ENCODE measurements around the gene BEND3. TPM values are rescaled to one million over a fixed set of nuclear protein-coding genes. Genes with fewer than 3 reads are reported as not detected.

The BEND3 gene
- polyA plus RNA-seq, 2 of the 4 experiments (the other 2 are of a cell fraction), result 2.2 to 2.3 TPM

DNA sequence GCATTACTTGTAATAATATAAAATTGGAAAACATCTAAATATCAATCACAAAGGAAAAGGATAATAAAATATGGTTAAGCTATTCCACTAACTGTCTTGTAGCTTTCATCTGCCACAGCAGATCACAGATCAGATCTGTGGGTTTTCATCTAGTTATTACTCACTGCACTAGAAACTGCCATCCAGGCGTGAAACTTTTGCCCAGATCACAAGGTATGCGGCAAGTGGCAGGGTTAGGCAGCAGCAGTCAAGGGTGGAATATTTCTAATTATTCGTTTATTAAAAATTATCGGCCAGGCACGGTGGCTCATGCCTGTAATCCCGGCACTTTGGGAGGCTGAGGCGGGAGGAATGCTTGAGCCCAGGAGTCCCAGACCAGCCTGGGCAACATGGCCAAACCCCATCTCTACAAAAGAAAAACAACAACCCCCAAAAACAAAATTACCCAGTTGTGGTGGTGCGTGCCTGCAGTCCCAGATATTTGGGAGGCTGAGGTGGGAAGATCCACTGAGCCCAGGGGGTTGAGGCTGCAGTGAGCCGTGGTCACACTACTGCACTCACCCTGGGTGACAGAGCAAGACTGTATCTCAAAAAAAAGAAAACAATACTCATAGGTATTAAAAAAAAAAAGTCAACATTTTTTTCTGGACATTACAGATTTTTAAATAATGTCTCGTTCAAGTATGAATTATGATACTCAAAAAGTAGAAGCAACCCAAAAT is 32.1 kb downstream of the BEND3 start:
- ChIA-PET CTCF (interaction anchor here (0.6 to 0.9 kb wide), 3 partner anchors 26 to 31 kb away, joined by 3 to 5 read pairs (median 3); no protein-coding TSS in a partner anchor), POLR2A (no interaction called here)
- FAIRE-seq (no peak), DNase-seq (ENCODE audit: low read depth in 1 of 2, low spot score in 1 of 2) (no peak), ATAC-seq (no peak)
- Histone ChIP-seq H3K27ac (no peak overlapping the region), H3K4me3 (no peak overlapping the region), H3K9me3 (no peaks in the 10 kb centered on the region), H3K4me1 (no peaks in the 10 kb centered on the region), H3K4me2 (no peak overlapping the region)
- WGBS (ENCODE audit: missing lambda C conversion rate), result 93% methylated on average over 10 of the region's 10 CpGs
- no peak for TF ChIP-seq BHLHE40 (IDR thresholded peaks at IDR 0.05; ENCODE audit: low read depth, low read length)
- TF ChIP-seq JUNB (IDR thresholded peaks at IDR 0.05), result no peak
- TF ChIP-seq, protein P1, sequence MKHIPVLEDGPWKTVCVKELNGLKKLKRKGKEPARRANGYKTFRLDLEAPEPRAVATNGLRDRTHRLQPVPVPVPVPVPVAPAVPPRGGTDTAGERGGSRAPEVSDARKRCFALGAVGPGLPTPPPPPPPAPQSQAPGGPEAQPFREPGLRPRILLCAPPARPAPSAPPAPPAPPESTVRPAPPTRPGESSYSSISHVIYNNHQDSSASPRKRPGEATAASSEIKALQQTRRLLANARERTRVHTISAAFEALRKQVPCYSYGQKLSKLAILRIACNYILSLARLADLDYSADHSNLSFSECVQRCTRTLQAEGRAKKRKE (CRISPR knock-in tag; IDR thresholded peaks at IDR 0.05; ENCODE audit: low read depth), result no peak
- TF ChIP-seq HOXB5 (CRISPR knock-in tag; IDR thresholded peaks at IDR 0.05), result no peak
- TF ChIP-seq SREBF2 (IDR thresholded peaks at IDR 0.05), result no peak
- no peak for TF ChIP-seq EP300 (IDR thresholded peaks at IDR 0.05)
- TF ChIP-seq NFE2L2 (conservative IDR thresholded peaks at IDR 0.05; ENCODE audit: low read length), result no peak
- TF ChIP-seq CEBPB (IDR thresholded peaks at IDR 0.05), result no peak

DNA sequence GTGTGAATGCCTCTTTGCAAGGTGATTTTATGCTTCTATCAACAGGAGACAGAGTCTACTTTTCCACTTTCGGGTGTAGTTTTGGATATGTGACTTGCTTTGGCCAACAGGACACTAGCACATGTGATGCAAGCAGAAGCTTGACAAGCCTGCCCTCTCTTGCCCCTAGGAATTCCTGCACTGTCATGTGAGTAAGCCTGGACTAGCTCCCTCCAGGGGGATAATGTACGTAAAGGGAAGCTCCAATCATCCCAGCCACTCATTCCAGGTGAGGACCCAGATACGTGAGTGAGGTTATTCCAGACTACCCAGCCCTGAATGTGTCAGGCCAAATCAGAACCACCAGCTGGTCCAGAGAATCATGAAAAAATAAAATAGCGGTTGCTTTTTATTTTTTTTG is 33.3 kb downstream of the BEND3 start:
- Histone ChIP-seq H3K4me2 (no peak overlapping the region), H3K9me3 (no peaks in the 10 kb centered on the region), H3K4me1 (no peaks in the 10 kb centered on the region), H3K4me3 (no peak overlapping the region), H3K27ac (no peak overlapping the region)
- ChIA-PET POLR2A (no interaction called here), CTCF (no interaction called here)
- peak in 1 of 2 experiments; percentile 11 for DNase-seq (ENCODE audit: low read depth in 1 of 2, low spot score in 1 of 2)
- peak; percentile 39 to 43; a peak in 3 of 6 replicates for ATAC-seq
- FAIRE-seq, result no peak
- 62% methylated on average over 4 of the region's 4 CpGs for WGBS (ENCODE audit: missing lambda C conversion rate)
- TF ChIP-seq RNF2 (IDR thresholded peaks at IDR 0.05; ENCODE audit: borderline replicate concordance, low read depth) (no peak), ZC3H11A (IDR thresholded peaks at IDR 0.05) (no peak), KDM1A (IDR thresholded peaks at IDR 0.05; ENCODE audit: low read depth) (no peak), ZNF302 (CRISPR knock-in tag; IDR thresholded peaks at IDR 0.05) (no peak), MAFK (IDR thresholded peaks at IDR 0.05; ENCODE audit: partially characterized antibody) (no peak), HOXB13 (CRISPR knock-in tag; IDR thresholded peaks at IDR 0.05; ENCODE audit: low read depth) (no peak), POLR2AphosphoS2 (conservative IDR thresholded peaks at IDR 0.05; ENCODE audit: low read length) (no peak), RFX5 (IDR thresholded peaks at IDR 0.05) (no peak), HDAC2 (IDR thresholded peaks at IDR 0.05) (no peak), CBX8 (IDR thresholded peaks at IDR 0.05) (no peak), NPAS2 (CRISPR knock-in tag; IDR thresholded peaks at IDR 0.05; ENCODE audit: borderline replicate concordance) (no peak), HEYL (CRISPR knock-in tag; IDR thresholded peaks at IDR 0.05) (no peak), CHD2 (IDR thresholded peaks at IDR 0.05; ENCODE audit: low read length, partially characterized antibody) (no peak)
- TF ChIP-seq, protein P2, sequence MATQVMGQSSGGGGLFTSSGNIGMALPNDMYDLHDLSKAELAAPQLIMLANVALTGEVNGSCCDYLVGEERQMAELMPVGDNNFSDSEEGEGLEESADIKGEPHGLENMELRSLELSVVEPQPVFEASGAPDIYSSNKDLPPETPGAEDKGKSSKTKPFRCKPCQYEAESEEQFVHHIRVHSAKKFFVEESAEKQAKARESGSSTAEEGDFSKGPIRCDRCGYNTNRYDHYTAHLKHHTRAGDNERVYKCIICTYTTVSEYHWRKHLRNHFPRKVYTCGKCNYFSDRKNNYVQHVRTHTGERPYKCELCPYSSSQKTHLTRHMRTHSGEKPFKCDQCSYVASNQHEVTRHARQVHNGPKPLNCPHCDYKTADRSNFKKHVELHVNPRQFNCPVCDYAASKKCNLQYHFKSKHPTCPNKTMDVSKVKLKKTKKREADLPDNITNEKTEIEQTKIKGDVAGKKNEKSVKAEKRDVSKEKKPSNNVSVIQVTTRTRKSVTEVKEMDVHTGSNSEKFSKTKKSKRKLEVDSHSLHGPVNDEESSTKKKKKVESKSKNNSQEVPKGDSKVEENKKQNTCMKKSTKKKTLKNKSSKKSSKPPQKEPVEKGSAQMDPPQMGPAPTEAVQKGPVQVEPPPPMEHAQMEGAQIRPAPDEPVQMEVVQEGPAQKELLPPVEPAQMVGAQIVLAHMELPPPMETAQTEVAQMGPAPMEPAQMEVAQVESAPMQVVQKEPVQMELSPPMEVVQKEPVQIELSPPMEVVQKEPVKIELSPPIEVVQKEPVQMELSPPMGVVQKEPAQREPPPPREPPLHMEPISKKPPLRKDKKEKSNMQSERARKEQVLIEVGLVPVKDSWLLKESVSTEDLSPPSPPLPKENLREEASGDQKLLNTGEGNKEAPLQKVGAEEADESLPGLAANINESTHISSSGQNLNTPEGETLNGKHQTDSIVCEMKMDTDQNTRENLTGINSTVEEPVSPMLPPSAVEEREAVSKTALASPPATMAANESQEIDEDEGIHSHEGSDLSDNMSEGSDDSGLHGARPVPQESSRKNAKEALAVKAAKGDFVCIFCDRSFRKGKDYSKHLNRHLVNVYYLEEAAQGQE (IDR thresholded peaks at IDR 0.05), result no peak
- TF ChIP-seq, protein P3, sequence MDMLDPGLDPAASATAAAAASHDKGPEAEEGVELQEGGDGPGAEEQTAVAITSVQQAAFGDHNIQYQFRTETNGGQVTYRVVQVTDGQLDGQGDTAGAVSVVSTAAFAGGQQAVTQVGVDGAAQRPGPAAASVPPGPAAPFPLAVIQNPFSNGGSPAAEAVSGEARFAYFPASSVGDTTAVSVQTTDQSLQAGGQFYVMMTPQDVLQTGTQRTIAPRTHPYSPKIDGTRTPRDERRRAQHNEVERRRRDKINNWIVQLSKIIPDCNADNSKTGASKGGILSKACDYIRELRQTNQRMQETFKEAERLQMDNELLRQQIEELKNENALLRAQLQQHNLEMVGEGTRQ (IDR thresholded peaks at IDR 0.05), result no peak
- TF ChIP-seq, protein P4, sequence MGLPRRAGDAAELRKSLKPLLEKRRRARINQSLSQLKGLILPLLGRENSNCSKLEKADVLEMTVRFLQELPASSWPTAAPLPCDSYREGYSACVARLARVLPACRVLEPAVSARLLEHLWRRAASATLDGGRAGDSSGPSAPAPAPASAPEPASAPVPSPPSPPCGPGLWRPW (IDR thresholded peaks at IDR 0.05), result no peak
- TF ChIP-seq, protein P5, sequence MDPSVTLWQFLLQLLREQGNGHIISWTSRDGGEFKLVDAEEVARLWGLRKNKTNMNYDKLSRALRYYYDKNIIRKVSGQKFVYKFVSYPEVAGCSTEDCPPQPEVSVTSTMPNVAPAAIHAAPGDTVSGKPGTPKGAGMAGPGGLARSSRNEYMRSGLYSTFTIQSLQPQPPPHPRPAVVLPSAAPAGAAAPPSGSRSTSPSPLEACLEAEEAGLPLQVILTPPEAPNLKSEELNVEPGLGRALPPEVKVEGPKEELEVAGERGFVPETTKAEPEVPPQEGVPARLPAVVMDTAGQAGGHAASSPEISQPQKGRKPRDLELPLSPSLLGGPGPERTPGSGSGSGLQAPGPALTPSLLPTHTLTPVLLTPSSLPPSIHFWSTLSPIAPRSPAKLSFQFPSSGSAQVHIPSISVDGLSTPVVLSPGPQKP (IDR thresholded peaks at IDR 0.05; ENCODE audit: low read depth, low read length), result no peak
- TF ChIP-seq, protein P6, sequence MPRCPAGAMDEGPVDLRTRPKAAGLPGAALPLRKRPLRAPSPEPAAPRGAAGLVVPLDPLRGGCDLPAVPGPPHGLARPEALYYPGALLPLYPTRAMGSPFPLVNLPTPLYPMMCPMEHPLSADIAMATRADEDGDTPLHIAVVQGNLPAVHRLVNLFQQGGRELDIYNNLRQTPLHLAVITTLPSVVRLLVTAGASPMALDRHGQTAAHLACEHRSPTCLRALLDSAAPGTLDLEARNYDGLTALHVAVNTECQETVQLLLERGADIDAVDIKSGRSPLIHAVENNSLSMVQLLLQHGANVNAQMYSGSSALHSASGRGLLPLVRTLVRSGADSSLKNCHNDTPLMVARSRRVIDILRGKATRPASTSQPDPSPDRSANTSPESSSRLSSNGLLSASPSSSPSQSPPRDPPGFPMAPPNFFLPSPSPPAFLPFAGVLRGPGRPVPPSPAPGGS (IDR thresholded peaks at IDR 0.05), result no peak
- TF ChIP-seq, protein P7, sequence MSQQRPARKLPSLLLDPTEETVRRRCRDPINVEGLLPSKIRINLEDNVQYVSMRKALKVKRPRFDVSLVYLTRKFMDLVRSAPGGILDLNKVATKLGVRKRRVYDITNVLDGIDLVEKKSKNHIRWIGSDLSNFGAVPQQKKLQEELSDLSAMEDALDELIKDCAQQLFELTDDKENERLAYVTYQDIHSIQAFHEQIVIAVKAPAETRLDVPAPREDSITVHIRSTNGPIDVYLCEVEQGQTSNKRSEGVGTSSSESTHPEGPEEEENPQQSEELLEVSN (IDR thresholded peaks at IDR 0.05; ENCODE audit: borderline replicate concordance, low read depth), result no peak
